NCI-H2227 (cell line): ENCODE results near the gene CARD16.
"Not testable (repeated sequence)": the region's sequence is repeated elsewhere in the genome, so short reads cannot be mapped to it uniquely, and the experiment has no call there.

Source experiments
- DNase-seq: peaks from one replicate; lab custom pipeline; 2025; ENCODE audit not compliant: unreplicated experiment; lab: John Stamatoyannopoulos, UW

The CARD16 gene

DNA sequence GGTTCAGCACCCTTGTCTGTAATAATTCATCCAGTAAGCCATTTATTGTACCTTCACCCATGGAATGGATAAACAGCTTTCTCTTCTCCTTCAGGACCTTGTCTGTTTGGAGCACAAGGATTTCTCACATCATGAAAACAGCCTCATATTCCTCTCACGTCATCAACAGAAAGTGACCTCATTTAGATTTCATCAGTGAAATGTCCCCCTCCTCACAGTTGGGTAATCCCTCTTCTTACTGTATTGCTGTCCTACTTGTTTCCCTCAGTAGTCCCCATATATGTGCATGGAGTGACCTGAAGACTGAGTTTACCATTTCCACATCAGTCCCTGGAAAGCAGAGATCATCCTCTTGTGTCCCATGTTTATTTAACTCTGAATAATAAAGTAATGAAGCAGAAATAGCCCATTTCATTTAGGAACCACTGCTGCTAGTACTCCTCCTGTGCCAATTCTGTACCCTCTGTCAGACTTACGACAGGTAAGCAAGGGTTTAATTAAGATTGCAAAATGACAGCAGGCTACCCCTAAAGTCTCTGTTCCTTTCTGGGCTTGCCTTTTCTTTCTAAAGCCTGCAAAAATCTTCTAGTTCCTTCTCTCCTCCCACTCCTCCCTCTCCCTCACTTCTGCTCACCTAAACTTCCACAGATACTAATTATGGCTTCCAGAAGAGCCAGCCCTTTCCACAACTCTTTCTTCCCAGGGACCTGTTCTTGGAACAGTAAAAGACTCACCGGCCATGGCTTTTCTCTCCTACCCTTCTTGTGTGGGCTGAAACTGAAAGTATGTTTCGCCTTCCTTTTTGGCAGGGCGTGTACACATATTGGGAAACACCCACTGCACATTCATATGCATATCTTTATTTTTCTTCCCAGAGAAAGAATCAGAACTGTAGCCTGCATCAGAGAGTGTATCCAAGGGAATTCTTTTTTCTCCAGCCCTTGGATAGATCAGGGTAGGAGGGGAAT lies at the start of gene CARD16:
CARD16 (minus strand) TSS at position 779 of the 968 bp plus-strand sequence; CDS start at position 741, 38 bp downstream.
- not testable (repeated sequence) for DNase-seq

DNA sequence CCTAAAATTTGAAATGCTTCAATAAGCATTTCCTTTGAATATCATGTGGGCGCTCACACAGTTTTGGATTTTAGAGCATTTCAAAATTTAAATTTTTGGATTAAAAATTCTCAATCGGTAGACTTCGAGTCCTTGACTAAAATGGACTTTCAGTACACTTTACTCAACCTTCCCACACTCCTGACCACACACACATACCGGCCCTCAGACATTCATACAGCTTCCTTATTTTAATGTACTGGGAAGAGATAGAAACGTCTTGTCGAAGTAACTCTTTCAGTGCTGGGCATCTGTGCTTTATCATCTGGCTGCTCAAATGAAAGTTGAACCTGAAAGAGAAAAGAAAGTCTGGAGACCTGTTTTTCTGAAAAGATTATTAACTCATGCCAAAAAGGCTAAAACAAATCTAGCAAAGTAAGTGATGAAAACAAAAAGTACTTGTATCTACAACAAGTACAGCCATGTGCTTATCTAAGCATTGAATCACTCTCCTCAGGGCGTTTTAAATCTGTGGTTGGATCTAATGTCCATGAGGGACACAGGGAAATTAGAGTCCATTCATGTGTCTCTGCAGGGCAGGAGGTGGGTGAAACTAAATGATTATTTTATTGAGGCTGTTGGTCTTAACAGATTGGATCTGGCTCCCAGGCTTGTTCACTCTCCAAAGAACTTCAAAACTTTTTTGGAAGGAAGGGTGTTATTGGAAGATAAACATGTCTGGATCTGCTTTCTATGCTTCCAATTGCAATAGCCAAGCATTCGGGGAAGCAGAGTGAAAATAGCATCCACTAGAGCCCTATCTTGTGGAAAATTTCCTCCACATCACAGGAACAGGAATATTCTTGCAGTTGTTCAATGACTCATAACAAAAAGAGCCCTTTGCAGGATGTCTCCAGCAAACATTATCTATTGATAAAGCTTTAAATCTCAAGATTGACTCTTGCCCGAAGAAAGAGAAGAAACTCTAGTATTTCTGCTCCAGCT lies 47.4 kb upstream of the CARD16 start:
- DNase-seq = no peak

DNA sequence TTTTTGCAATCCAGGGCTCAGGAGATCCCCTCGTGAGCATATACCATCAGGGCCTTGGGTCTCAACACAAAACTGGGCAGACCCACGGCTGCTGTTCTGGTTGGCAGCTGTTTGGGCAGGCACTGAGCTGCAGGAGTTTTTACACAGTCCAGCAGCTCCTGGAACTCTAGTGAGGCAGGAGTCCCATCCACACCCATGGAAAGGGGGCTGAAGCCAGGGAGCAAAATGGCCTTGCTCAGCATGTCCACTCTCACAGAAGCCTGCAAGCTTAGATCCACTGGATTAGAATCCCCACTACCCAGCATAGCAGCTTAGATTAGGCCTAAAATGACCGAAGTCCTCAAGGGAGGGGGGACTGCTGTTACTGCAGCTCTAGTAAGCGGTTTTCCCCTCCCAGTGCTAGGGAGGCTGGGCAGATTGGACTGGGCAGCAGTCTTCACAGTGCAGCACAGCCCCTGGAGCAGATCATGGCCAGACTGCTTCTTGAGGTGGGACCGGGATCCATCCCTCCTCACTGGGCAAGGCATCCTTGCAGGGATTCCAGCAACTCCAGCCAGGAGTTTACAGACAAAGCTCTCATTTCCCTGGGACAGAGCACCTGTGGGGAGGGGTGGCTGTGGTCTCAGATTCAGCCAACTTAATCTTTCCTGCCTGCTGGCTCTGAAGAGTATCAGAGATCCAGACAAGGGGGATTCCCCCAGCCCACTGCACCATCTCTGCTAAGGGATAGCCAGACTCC lies 36.4 kb upstream of the CARD16 start:
- DNase-seq = no peak

DNA sequence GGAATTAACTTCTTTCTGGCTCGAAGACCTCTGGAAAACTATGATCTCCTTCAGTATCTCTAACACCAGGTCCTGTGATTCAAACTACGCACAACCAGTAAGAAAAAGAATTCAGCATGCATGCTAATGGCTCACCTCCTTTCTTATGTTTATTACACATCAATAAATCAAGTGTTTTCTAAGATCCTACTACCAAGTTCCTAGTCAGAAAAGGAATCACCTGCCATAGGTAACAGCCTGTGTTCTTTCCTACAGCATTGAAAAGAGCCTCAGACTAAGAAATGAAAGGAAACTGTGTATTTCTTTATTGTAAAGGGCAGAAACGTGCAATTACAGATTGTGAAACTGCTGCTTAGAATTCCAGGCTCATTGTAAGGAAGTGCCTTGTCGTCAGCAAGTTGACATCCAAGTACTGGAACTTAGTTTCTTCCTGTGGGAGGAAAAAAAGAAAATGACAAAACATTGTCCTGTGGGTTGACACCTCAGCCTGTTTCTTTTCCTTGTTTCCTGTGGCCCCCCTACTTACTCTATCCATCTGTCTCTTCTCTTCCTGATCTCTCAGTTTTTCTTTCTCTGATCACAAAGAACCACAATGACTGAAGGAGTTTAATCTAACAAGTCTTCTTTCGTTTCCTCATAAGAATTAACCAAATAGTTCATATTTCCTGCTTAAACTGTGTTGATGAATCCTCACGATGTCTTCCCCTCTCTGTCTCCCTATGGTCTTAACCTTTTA lies 35.2 kb upstream of the CARD16 start:
- not testable (repeated sequence) for DNase-seq

DNA sequence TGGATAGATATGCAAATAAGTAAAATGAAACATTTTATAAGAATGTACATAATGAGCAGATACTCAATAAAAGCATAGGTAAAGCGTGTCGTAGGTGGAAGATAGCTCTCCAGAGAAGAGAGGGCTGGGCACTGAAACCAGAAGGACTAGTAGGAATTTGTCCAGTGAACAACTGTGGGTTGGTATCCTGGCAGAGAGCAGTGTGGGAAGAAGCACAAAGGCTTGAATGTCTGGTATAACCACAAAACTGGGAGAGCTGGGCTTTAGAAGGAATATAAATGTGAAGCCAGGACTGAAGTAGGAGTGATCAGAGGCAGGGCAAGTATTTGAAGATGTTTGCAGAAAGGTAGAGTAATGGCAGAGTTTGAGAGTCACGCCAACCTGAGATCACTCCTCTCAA lies 33.1 kb upstream of the CARD16 start:
- DNase-seq = no peak

DNA sequence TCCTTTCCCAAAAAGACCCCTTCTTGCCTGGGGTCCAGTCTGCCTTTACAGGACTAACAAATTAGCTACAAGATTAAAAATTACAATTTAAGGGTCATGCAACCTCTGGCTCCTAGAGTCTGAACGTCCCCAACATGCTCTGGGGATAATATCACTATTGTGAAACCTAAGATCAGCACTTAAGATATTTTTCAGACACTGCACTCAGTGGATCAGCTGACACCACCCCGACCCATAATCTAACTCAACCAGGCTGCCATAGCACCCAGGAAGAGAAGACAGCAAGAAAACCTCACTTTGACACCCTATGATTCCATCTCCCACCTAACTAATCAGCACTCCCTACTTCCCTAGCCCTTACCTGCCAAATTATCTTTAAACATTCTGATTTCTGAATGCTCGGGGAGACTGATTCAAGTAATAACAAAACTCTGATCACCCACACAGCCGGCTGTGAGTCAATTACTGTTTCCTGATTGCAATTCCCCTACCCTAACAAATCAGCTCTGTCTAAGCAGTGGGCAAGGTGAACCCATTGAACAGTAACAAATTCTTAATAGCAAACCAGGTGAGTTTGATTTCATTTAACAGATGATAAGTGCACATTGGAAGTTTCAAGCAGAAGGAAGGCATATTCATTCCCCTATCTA lies 32.1 kb upstream of the CARD16 start:
- not testable (repeated sequence) for DNase-seq

DNA sequence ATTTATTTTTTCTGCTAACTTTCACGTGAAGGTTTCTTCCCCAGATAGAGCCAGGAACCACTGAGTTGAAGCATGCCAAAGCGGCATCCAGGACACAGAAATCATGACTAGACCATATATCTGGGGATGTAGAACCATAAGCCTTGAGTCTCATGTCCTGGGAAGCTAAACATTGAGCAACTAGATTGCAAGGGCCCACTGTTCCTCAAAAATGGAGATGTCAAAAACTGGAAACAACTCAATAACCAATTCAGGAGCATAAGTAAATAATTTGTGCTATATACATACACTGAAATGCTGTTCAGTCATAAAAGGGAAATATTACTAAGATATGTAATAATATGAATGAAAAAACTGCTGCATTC lies 29.0 kb upstream of the CARD16 start:
- DNase-seq = no peak

DNA sequence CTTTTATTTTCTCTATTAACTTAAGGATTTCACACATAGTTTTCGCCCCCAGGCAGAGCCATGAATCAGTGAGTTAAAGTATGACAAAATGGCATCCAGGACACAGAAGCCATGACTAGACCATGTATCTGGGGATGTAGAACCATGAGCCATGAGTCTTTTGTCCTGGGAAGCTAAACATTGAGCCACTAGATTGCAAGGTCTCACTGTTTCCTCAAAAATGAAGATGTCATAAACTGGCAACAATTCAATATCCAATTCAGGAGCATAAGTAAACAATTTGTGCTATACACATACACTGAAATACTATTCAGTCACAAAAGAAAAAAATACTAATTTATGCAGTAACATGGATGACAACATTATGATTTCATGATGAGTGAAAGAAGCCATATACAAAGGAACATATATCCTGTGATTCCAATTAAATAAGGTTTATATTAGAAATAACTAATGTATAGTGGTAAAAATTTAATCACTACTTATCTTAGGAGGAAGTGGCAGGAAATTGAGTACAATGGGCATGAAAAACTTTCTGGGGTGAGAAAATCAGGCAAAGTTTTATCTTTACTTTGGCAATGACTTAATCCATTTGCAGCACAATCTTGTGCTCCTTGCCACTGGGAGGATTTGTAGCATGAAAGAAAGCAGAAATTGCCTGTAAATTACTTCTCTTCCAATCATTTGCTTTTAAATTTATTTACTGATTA lies 28.5 kb upstream of the CARD16 start:
- DNase-seq = no peak

DNA sequence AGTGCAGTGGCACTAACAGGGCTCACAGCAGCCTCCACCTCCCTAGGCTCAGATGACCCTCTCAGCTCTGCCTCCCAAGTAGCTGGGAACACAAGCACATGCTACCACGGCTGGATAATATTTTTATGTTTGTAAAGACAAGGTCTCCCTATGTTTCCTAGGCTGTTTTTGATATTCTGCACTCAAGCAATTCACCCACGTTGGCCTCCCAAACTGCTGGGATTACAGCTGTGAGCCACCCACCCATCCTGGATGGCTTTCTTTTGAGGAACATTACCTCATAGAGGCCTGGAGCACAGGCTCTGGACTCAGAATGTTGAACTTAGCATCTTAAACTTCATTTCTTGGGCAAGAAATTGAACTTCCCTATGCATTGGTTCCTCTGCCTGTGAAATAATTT lies 26.9 kb upstream of the CARD16 start:
- not testable (repeated sequence) for DNase-seq

DNA sequence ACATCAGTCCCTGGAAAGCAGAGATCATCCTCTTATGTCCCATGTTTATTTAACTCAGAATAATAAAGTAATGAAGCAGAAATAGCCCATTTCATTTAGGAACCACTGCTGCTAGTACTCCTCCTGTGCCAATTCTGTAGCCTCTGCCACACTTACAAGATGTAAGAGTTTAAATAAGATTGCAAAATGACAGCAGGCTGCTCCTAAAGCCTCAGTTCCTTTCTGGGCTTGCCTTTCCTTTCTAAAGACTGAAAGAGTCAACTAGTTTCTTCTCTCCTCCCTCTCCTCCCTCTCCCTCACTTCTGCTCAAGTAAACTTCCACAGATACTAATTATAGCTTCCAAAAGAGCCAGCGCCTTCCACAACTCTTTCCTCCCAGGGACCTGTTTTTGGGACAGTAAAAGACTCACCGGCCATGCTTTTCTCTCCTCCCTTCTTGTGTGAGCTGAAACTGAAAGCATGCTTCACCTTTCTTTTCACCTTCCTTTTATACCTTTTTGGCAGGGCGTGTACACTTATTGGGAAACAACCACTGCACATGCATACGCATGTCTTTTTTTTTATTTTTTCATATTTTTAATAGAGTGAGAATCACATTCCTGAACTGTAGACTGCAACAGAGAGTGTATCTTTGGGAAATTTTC lies 26.1 kb upstream of the CARD16 start:
- DNase-seq = no peak

DNA sequence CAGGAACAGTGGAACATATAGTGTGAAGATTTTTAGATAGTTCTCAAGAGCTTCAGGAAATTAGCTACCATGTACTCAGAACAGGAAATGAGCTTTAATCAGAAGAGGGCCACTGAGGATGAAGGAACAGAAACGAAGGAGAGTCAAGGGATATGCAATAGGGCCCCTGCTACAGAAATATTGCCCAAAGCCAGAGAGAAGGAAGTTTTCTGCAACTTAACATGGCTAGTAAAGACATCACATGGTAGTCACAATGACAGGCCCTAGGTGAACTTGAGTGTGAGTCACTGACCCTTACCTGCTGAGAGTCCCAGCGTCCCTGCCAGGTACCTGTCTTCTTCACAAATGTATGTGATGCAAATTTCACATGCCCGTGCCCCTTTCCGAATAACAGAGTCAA lies 25.2 kb upstream of the CARD16 start:
- no peak for DNase-seq

DNA sequence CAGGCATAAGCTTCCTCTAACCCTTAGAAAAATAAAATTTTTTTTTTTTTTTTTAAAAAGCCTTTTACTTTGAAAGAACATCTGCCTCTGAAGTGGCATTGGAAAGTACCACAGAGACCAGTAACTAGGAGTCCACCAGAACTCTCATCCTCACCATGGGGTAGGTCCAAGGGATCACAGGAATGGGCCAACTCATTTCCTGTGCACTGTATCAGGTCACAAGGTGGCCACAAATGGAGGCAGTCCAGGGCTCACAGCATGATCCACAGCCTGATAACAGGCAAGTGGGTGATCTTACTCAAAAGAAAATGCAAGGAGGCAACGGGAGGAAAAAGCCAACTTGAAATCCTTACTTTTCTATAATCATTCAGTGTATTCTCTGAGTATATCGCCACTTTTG lies 24.6 kb upstream of the CARD16 start:
- DNase-seq = not testable (repeated sequence)

DNA sequence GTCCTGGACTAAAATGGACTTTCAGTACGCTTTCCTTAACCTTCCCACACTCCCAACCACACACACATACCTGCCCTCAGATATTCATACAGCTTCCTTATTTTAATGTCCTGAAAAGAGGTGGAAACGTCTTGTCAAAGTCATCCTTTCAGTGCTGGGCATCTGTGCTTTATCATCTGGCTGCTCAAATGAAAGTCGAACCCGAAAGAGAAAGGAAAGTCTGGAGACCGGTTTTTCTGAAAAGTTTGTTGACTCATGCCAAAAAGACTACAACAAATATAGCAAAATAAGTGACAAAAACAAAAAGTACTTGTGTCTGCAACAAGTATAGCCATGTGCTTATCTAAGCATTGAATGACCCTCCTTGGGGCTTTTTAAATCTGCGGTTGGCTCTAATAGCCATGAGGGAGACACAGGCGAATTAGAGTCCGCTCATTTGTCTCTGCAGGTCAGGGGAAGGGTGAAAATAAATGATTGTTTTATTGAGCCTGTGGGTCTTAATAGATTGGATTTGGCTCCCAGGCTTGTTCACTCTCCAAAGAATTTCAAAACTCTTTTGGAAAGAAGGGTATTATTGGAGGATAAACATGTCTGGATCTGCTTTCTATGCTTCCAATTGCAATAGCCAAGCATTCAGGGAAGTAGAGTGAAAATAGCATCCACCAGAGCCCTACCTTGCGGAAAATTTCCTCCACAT lies 18.3 kb upstream of the CARD16 start:
- not testable (repeated sequence) for DNase-seq

DNA sequence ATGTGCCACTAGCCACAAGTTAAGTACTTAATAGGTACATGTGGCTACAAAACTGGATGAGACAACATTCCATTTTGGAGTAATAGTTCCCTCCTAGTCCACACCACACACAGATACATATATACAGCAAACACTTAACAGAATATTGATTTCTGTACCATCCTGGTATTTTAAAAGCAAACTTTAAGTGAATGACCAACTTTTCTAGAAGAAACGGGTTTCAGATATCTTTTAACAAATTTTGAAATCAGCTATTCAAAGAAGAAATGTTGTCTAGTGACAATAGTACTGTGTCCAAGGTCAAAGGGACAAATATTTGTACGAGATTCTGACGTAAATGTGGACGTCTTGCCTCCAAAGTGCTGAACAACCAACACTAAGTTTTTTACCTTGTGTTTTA lies 12.3 kb upstream of the CARD16 start:
- no peak for DNase-seq

DNA sequence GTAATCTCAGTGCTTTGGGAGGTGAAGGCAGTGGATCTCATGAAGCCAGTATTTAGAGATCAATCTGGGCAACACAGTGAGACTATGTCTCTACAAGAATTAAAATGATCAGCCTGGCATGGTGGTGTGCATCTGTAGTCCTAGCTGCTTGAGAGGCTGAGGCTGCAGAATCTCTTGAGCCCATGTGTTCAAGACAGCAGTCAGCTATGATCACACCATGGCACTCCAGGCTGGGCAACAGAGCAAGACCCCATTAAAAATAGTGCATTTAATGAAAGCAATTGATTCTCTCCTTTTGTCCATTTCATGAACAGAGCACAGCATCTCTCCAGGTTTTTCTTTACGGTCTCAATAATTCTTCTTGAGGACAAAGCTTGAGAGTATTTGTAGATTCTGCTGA lies 11.3 kb upstream of the CARD16 start:
- no peak for DNase-seq

DNA sequence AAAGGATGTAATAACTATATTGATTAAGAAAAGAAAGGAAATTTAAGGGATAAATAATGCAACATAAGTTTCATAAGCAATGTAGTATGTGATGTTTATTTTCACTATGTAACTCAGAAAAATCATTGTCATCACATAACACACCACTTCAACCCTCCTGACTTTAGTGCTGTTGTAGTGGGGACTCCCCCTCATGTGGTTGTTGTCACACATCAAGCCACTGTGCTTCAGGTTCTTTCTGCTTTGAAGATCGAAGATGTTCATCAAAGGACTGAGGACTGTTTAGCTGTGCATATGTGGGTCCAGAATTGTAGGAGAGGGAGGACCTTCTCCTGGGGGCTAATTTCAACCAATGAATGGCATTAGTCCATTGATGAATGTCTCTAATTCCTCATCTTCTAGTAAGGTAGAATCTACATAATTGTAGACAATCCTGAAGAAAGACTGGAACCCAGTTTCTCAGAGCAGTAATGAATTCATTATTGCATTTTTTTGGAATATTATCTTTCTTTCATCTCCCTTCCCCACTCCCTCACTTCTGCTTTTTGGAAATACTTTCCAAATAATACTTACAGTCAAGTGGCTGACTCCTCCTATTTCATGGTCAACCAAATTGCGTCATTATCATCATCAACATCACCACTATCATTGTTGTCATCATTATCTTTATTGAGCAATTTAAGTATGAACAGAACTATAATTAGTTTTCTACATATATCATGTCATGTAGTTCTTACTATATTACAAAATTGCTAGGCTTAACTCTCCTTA lies 9.8 kb upstream of the CARD16 start:
- no peak for DNase-seq

DNA sequence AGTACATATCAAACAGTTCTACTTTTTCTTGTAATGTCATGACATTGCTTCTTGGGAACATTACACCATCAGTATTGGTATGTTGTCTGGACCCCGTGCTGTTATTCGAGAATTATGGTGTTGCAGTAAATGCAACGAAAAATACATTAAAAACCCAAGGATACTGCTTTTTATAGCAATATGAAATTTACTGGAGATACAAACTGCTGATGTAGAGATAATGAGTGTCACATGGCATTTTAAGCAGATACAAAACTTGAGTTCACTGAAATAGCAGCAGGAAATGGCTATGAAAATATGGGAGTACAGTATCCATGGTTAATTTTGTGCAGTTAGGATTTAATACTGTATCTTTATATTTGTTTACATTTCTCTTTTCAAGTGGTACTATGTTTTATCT lies 7.4 kb upstream of the CARD16 start:
- no peak for DNase-seq
